HG03432 (cell line): ENCODE results near the gene SLCO3A1.

ENCODE experiments used
- ATAC-seq: cut with Tn5 transposase; IDR thresholded peaks from one replicate; pipeline ENCODE4 v1.9.1; 2021; ENCODE audit warnings: mild to moderate bottlenecking, moderate library complexity; ENCODE audit not compliant: unreplicated experiment

The SLCO3A1 gene

DNA sequence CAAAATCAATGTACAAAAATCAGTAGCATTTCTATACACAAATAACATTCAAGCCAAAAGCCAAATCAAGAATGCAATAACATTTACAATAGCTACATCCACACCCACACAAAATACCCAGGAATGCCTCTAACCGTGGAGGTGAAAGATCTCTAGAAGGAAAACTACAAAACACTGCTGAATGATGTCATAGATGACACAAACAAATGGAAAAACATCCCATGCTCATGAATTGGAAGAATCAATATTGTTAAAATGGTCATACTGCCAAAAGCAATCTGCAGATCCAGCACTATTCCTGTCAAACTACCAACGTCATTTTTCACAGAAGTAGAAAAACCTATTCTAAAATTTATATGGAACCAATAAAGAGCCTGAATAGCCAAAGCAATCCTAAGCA is 143.7 kb downstream of the SLCO3A1 start:
- no peak for ATAC-seq

DNA sequence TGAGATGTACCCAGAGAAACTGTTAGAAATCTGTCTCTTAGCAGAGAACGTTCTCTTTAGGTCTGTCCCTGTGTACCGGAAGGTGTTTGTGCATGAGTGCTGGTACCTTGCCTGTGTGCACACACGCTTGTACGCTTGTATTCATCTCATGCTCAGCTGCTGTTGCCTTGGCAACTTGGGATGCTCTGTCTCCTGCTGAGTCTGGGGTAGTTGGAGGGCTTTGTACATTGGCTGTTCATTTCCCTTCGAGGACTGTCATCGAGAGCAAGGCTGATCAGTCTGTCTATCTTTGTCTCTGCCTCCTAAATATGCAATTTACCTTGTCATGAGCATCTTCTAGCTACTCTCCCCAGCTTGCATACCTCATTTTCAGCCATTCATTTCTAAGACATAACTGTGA is 147.2 kb downstream of the SLCO3A1 start:
- ATAC-seq, result no peak

DNA sequence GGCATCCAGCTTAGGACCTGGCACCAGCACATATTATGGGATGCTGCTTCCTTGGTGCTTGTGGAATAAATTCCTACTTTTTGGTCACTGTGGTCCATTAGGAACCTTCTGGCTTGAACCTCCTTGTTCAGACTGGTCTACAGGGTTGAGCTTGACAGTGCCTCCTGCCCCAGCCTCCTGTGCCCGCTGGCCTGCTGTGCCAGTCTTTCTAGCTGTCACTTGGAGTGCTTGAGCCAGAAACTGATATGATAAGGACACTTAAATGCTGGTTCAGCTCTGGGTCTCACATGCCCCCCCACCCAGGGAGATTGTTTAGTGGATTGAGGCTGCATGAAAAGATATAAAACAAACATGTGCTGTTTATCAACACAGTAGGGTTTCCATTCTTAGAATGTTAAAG is 147.8 kb downstream of the SLCO3A1 start:
- ATAC-seq, result no peak

- no peak for ATAC-seq
Observed at GRCh38 chr15:92002666-92003065, 149.2 kb downstream of the SLCO3A1 start.

GRCh38 chr15:92003515-92004067 is 150.1 kb downstream of the SLCO3A1 start:
- no peak for ATAC-seq

GRCh38 chr15:92005154-92005553 is 151.6 kb downstream of the SLCO3A1 start:
- no peak for ATAC-seq

- ATAC-seq, result no peak
Observed at GRCh38 chr15:92006186-92007028, 152.9 kb downstream of the SLCO3A1 start.

DNA sequence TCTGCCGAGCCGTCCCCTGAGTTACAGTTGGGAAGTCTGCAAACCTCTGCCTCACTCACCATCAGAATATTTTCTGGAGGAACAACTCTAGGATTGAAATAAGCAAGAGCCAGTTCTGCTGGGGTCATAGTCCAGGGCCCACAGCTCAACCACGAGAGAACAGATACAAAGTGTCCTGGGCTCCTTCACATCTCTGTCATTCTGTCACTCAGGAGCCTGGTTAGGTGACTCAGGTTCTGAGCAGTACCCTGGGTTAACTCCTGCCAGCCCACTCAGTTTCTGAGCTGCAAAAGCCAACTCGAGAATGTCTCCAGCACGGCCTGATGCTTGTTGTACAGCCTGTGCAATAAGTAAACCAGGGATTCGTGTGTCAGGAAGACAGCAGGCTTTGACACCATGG is 155.7 kb downstream of the SLCO3A1 start:
- ATAC-seq, result no peak

GRCh38 chr15:92011611-92012367 is 158.3 kb downstream of the SLCO3A1 start:
- peak; percentile 51 for ATAC-seq

GRCh38 chr15:92012368-92012629 is 158.8 kb downstream of the SLCO3A1 start:
- ATAC-seq, result no peak

DNA sequence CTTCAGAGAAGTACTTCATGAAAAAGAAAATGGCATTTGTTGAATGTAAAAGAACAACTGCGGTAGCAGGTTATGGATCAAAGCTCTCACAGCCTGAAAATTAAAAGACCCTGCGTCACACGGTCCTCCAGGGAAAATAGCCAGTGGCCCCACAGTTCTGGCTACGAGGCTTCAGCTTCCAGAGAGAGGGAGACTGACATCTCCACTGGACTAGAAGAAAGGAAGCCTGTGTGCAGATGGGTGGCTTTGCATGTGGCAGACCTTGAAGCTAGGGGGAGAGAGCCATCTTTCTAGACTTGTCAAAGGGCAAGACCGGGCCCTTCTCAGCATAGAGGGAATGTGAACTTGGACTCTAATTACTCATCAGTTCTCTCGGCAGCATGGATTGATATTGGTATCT is 159.4 kb downstream of the SLCO3A1 start:
- no peak for ATAC-seq

- no peak for ATAC-seq
Observed at GRCh38 chr15:92014281-92015030, 160.9 kb downstream of the SLCO3A1 start.

DNA sequence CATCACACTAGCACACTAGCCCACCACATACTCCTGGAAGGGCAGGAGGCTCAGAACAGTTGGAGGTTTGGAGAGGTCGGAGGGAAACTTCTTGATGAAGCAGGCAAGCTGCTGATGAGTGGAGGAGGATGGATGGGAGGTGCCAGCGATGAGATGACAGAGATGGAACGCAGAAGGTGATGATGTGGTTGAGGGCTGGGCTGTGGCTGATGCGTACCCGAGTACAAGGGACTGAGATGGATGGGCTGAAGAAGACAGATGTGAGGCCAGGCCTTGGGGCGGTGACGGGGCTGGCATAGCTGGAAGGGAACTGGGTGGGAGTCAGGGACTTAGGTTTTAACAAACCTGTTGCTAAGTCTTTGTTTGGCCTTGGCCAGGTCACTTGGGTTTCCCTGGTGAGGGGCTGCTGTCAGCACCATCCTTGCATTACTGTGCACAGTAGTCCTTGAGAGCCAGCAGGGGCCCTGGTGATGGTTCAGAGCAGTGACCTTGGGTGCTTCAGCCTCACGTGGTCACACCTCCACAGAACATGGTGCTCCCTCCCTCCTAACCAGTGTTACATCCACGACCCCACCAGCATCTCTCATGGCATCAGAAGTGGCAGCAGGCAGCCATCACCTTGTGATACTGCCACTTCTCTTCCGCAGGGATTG is 164.5 kb downstream of the SLCO3A1 start:
- ATAC-seq, result no peak

- ATAC-seq, result no peak
Observed at GRCh38 chr15:92018535-92019239, 165.2 kb downstream of the SLCO3A1 start.

DNA sequence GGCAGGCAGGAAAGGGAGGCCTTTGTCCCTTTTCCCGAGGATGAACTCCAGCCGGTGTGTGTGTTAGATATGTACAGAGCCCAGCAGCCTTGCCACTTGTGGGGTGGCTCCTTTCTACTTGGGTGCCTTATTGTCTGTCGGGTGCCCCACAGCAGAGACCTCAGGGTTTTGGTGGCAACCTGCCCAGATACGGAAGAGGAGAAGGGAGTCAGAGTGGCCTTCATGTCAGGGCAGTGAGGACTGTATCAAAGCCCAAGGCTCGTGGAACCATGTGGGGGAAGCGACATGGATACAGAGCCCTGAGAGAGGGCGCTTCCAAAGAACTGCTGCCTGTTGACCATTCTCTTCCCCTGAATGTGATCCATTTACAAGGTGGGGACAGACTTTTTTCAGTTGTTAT is 166.2 kb downstream of the SLCO3A1 start:
- ATAC-seq, result no peak

DNA sequence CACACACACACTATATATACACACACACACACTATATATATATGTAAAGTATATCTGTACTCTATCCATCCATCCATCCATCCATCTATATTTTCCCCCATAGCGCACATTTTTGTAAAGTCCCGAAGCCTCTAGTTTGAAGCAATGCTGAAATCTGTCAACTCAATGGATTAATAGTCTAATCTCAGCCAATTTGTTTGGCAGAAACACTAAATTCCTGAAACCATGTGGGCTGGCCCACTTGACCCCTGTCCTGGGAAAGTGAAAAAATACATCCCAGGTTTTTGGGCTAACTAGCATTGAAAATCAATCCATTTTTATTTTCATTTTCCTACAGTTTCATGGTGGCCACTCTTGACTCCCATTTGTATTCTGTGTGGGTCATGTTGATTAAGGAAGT is 166.7 kb downstream of the SLCO3A1 start:
- no peak for ATAC-seq

- no peak for ATAC-seq
Observed at GRCh38 chr15:92020804-92021203, 167.3 kb downstream of the SLCO3A1 start.

DNA sequence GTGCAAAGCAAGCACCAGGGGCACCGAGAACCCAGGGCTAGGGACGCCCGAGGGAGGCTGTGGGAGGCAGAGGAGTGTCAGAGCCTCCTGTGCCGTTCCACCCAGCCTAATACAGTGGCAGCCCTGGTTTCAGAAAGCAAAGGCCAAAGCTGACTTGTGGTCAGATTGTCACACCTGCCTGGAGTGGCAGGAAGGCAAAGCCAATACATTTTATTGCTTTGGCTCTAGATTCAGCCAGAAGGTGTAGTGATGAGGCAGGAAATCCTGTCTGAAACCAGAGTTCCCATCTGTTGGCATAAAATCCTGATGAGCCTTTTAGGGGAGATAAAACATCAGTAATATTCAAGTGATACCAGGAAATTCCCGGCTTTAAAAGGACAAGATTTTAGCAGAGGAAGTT is 168.3 kb downstream of the SLCO3A1 start:
- ATAC-seq, result no peak

DNA sequence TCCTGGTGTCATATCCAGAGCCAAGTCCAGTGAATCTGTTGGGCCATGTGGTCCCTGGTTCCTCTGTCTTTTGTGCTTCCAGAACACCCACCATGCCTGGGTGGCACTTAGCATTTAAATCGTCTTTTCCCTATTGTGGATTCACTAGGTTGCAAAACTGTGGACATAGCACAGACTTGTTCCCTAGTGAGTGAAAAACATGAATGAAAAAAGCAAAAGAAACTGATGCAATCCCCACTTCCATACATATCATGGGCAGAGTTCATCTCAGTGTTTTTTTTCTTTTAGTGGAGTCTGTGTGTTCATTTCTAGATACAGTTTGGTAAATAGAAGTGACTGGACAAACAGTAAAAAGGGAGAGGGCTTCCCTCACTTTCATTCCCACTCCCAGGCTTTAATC is 170.5 kb downstream of the SLCO3A1 start:
- ATAC-seq, result no peak

DNA sequence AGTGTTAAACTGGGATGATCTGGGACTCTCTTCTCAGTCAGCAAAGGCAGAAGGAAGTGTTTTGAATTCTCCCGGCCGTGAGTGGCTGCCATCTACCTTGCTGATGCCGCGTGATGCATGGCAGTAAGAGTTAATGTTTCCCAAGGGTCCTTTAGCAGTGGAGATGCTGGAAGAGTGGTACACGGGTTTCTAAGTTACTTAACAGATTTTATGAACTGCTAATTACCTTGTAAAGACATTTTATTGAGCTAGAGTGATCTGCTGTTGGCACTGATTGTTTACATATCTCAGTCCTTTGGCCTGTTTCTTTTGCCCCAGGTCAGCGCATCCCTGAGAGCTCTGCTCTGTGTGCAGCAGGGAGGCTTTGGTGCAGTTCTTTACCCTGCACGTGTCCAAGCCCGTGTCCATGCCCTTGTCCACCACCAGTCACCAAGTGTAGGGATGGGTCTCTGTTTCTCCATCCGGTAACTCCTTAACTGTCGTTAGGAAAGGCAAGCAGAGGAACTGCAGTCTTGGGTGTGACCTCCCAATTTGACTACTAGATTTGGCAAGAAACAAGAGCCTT is 172.3 kb downstream of the SLCO3A1 start:
- ATAC-seq, result no peak
